Muscle of leg (tissue), 11 donors: ENCODE measurements around the gene ZNF236. TPM values are rescaled to one million over a fixed set of nuclear protein-coding genes. Genes with fewer than 3 reads are reported as not detected.
"Not testable (repeated sequence)": the region's sequence is repeated elsewhere in the genome, so short reads cannot be mapped to it uniquely, and the experiment has no call there.

ENCODE experiments used
- DNase-seq: peaks from one replicate; pipeline ENCODE4 v3.0.0; 2013
- H3K27ac ChIP-seq: one replicate; pipeline ENCODE4 v1.5.1; 2013; ENCODE audit warnings: mild to moderate bottlenecking, low read length, control low read depth
- H3K27me3 ChIP-seq: one replicate; pipeline ENCODE4 v1.6.1; 2013; ENCODE audit warnings: low read length; ENCODE audit not compliant: control insufficient read depth, insufficient read depth
- H3K36me3 ChIP-seq: one replicate; pipeline ENCODE4 v1.6.1; 2013; ENCODE audit warnings: low read length; ENCODE audit not compliant: control insufficient read depth, insufficient read depth
- H3K4me1 ChIP-seq: one replicate; pipeline ENCODE4 v1.6.1; 2013; ENCODE audit warnings: low read length; ENCODE audit not compliant: control insufficient read depth, insufficient read depth
- H3K4me3 ChIP-seq: one replicate; pipeline ENCODE4 v1.5.1; 2013; ENCODE audit warnings: low read length, control low read depth
- H3K9me3 ChIP-seq: replicated peaks from 2 replicates; pipeline ENCODE4 v1.6.1; 2013; ENCODE audit warnings: low read depth, low read length; ENCODE audit not compliant: control insufficient read depth
- WGBS: methylation state at CpG from one replicate; pipeline ENCODE4 v1.1.5; 2013; ENCODE audit warnings: missing lambda C conversion rate; ENCODE audit not compliant: insufficient coverage; 5-methylcytosine and 5-hydroxymethylcytosine counted together
- polyA plus RNA-seq, 8 donors: library from polyadenylated mRNA; unstranded; fragments of 120-200 nt; gene quantifications; one replicate each; pipeline versions ENCODE4 v1.2.1 to v1.2.3, GENCODE V29; 2013; ENCODE audit warnings: inconsistent platforms in 1 of 8, low replicate concordance in 1 of 8; ENCODE audit not compliant: insufficient read length in 8 of 8, insufficient read depth in 1 of 8
- total RNA-seq: library from RNA; stranded (reverse); fragments of 120-200 nt; gene quantifications from one replicate; pipeline ENCODE4 v1.2.4, GENCODE V29; 2013

ZNF236 gene
- total and polyA plus RNA-seq, 9 donors, result 5.5 to 13.3 (median 6.1) TPM

DNA sequence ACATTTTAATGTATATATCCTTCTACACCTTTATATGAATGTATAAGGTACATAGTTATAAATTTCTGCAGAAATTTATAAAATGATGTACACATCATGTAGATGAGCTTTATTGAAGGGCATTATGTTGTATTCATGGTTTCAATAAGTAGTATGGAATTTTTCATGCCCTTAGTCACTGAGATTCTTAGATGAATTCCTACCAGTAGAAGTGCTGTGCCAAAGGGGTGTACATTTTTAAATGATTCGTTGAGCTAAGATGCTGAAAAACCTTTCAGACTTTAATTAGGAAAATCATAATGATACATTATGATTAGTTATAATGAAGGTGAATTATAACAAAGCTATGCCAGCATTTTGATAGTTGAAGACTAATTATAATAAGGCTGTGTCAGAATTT lies 115.2 kb downstream of the ZNF236 start:
- no peak overlapping the region for H3K4me3 ChIP-seq
- no peaks in the 10 kb centered on the region for H3K4me1 ChIP-seq
- no peaks in the 10 kb centered on the region for H3K9me3 ChIP-seq
- H3K27me3 ChIP-seq, result no peaks in the 10 kb centered on the region
- WGBS, result no CpG with 5 or more reads among the region's 1 CpG
- DNase-seq, result no peak
- peaks cover 33% of the 10 kb centered on the region for H3K36me3 ChIP-seq
- no peak overlapping the region for H3K27ac ChIP-seq

DNA sequence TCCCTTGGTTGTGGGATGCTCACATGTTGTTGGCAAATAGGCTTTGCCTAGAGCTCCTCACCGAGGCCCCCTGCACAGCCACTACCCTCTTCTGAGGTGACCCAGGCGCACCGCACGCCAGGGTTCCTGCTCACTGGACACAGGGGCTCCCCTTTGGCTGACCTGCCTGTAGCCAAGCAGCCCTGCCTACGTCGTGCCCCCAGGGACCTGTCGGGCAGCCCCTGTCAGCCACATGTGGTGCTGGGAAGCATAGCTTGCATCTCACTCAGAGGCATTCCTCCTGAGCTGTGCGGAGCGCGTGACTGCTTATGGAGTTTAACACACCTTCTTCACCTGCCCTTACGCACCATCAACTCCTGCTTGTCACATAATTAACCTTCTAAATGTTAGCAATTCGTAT lies 116.3 kb downstream of the ZNF236 start:
- Histone ChIP-seq H3K4me1 (no peaks in the 10 kb centered on the region), H3K27ac (no peak overlapping the region), H3K36me3 (peaks cover 33% of the 10 kb centered on the region), H3K27me3 (no peaks in the 10 kb centered on the region), H3K9me3 (no peaks in the 10 kb centered on the region), H3K4me3 (no peak overlapping the region)
- DNase-seq, result no peak
- 80% methylated on average over 9 of the region's 12 CpGs for WGBS

DNA sequence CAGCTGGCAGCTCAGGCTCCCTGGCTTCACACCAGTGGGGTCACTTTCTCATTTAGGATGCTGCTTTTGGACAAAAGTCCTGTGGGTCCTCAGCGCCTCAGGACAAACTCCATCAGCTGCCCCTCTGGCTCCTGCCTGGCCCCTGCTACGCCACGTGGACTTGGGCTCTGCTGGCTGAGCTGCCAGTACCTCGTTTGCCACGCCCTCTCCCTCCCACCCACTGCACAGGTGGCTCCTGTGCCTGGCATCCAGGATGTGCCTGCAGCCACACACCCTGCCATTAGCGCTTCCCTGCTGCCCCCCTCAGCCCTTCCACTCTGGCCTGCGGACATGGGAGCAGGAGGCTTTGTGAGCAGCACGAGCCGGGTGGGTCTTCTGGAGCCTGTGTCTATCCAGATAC lies 118.9 kb downstream of the ZNF236 start:
- Histone ChIP-seq H3K9me3 (no peaks in the 10 kb centered on the region), H3K36me3 (peaks cover 29% of the 10 kb centered on the region), H3K27me3 (no peaks in the 10 kb centered on the region), H3K4me3 (no peak overlapping the region), H3K4me1 (no peaks in the 10 kb centered on the region), H3K27ac (no peak overlapping the region)
- DNase-seq, result no peak
- 90% methylated on average over 5 of the region's 9 CpGs for WGBS

DNA sequence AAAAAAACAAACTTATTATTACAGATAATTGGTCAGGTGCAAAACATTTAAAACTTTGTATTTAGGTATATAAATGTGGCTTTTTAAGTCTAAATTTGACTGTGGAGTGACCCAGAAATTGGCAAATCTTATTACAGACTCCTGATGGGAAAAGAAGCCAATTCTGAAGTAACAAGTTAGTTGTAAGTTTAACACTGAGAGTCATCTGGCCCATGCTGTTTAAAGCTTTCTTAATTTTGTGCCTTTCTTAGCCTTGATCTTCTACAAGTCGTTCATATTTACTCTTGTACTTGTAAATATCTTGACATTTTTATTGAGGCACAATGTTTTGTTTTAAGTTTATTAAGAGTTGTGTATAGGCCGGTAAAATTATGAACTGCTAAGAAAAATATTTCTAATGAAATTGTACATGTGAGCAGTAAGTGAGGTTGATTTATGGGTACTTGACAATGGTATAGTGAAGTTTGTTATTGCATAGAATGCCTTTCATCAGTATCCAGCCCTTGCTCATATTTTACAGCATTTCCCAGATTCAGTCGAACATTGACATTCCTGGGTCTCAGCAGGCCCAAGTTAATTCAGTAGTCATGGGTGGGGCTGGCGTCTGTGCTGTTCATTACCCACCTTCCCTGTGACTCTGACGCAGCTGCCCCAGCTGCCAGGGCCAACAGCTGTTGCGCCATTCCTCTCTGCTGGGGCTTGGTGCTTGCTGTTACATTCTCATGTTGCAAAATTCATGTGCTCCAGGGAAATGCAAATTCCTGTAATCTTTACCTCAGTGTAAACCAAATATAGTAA lies 121.4 kb downstream of the ZNF236 start:
- no peaks in the 10 kb centered on the region for H3K9me3 ChIP-seq
- H3K27ac ChIP-seq, result no peak overlapping the region
- peak; percentile 34 for DNase-seq
- no peaks in the 10 kb centered on the region for H3K4me1 ChIP-seq
- H3K4me3 ChIP-seq, result no peak overlapping the region
- H3K36me3 ChIP-seq, result peaks cover 26% of the 10 kb centered on the region
- 55% methylated on average over 3 of the region's 6 CpGs for WGBS
- no peaks in the 10 kb centered on the region for H3K27me3 ChIP-seq

DNA sequence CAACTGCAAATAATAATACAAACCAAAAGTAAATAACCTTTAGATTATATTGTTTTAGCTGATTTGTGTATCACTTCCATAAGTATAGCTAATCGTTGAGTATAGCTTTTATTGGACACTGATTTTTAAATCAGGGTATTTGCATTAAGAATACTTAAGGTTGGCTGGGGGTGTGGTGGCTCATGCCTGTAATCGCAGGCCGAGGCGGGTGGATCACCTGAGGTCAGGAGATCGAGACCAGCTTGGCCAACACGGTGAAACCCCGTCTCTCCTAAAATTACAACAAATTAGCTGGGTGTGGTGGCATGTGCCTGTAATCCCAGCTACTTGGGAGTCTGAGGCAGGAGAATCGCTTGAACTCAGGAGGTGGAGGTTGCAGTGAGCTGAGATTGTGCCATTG lies 122.0 kb downstream of the ZNF236 start:
- WGBS, result 100% methylated on average over 3 of the region's 8 CpGs
- peaks cover 23% of the 10 kb centered on the region for H3K36me3 ChIP-seq
- H3K27me3 ChIP-seq, DNase-seq, H3K4me1 ChIP-seq, H3K4me3 ChIP-seq, H3K9me3 ChIP-seq, H3K27ac ChIP-seq: not testable (repeated sequence)

DNA sequence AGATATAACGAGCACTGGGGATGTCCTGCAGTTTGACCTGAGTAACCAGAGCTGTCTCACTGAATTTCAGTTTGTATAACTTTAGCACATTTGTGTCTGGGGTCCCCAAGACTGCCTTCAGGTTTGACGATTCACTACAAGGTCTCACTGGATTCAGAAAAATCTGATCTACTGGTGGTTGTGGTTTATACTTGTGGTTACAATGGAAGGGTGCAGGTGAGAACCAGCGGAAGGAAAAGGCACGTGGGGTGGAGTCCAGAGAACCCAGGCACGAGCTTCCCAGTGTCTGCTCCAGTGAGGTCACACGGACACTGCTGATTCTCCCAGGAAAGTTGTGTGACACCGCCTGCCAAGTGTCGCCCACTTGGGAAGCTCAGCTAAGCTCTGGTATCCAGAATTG lies 126.0 kb downstream of the ZNF236 start:
- peaks cover 41% of the 10 kb centered on the region for H3K36me3 ChIP-seq

DNA sequence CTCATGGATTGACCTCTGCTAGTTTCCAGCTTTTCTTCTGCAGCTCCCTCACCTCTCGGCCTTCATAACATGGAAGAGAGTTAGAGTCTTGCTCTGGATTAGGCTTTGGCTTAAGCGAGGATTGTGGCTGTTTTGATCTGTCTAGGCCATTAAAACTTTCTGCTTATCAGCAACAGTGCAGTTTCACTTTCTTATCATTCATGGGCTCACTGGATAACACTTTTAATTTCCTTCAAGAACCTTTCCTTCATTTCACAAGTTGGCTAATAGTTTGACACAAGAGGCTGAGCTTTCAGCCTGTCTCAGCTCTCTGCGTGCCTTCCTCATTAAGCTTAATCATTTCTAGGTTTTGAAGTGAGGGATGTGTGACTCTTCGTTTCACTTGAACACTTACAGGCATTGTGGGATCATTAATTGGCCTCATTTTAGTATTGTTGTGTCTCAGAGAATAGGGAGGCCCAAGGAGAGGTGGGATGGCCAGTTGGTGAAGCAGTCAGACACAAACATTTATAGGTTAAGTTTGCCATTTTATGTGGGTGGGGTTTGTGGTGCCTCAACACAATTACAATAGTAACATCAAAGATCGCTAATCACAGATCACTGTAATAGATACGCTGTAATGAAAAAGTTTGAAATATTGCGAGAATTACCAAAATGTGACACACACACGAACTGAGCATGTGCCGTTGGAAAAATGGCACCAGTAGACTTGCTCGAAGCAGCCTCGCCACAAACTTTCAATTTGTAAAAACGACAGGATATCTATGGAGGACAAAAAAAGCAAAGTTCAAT lies 129.3 kb downstream of the ZNF236 start:
- H3K36me3 ChIP-seq, result peaks cover 42% of the 10 kb centered on the region

More for the DNA sequence above, 126.0 kb downstream of the ZNF236 start:
- Histone ChIP-seq H3K9me3 (no peaks in the 10 kb centered on the region), H3K27me3 (no peaks in the 10 kb centered on the region), H3K4me3 (no peak overlapping the region), H3K27ac (no peak overlapping the region), H3K4me1 (peaks cover 3% of the 10 kb centered on the region)
- 82% methylated on average over 6 of the region's 8 CpGs for WGBS
- no peak for DNase-seq

DNA sequence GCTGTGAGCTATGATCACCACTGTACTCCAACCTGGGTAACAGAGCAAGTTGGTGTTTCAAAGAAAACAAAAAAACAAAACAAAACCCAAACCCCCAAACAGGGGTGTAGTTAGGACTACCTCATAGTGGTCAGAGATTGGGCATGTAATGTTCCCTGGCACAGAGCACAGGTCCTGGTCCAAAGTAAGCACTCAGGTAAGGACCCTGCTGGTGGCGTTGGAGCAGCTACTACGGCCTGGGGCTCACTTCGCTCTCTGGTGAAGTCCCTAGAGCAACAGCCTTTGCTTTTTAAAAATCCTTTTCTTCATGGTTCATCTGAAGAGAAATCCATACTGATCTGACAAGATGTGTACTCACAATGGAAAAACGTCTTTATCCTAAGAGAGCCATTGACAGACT lies 130.4 kb downstream of the ZNF236 start:
- H3K4me3 ChIP-seq, result no peak overlapping the region
- peaks cover 29% of the 10 kb centered on the region for H3K4me1 ChIP-seq
- no peaks in the 10 kb centered on the region for H3K27me3 ChIP-seq
- WGBS, result 89% methylated on average over 3 of the region's 4 CpGs
- H3K27ac ChIP-seq, result no peak overlapping the region
- peaks cover 40% of the 10 kb centered on the region for H3K36me3 ChIP-seq
- H3K9me3 ChIP-seq, result no peaks in the 10 kb centered on the region
- DNase-seq, result no peak

More for the DNA sequence above, 129.3 kb downstream of the ZNF236 start:
- H3K4me1 ChIP-seq, result peaks cover 21% of the 10 kb centered on the region
- WGBS, result 95% methylated on average over 5 of the region's 12 CpGs
- no peak overlapping the region for H3K4me3 ChIP-seq
- no peak overlapping the region for H3K27ac ChIP-seq
- no peaks in the 10 kb centered on the region for H3K9me3 ChIP-seq
- H3K27me3 ChIP-seq, result no peaks in the 10 kb centered on the region
- DNase-seq, result no peak

DNA sequence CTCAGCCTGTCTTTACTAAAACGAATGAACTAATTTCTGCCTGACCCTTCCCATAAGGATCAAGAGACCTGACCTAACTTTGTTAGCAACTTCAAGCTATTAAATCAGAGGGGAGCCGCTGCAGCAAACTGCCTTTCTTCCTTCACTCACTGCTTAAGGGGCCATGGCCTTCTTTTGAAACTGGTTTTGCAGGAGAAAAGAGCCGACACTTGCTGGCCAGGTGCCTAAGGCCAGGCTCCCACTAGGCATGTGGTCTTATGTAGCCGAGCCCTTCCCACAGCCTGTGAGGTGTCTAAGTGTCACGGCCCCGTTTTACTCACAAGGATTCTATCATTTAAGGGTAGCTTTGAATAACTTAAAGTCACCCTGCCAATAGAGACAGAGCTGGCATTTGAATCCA lies 130.8 kb downstream of the ZNF236 start:
- H3K4me3 ChIP-seq, result no peak overlapping the region
- H3K9me3 ChIP-seq, result no peaks in the 10 kb centered on the region
- H3K36me3 ChIP-seq, result peaks cover 40% of the 10 kb centered on the region
- DNase-seq, result no peak
- peaks cover 33% of the 10 kb centered on the region for H3K4me1 ChIP-seq
- no peaks in the 10 kb centered on the region for H3K27me3 ChIP-seq
- WGBS, result 29% methylated on average over 3 of the region's 6 CpGs
- H3K27ac ChIP-seq, result peak overlapping the region; percentile 47

DNA sequence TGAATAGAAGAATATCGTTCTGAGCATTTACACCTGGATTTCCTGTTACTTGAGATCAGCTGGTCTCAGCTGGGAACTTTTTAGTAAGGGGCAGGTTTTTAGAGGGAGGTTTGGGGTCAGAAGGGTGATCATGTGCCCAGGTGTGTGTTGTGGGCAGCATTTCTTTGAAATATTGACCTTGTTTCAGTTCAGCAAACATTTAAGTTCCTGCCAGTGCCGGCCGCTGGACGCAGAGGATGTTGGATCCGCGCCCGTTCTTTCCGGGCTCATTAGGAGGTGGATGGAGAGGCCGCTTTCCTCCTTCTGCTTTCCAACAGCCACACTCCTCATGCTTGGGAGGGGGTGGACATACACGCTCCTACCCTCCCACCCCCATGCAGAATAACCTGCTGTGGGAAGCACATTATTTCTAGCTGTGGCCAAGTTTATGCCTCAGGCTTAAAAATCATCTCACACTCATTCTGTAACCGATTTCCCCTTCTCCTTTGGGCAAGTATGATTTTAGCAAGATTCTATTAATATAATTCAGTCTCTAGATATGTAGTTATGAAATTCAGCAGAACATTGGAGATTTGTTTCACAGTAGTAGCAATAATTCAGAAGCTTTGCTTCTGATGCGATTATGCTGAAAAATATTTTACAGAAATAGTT lies 131.4 kb downstream of the ZNF236 start:
- Histone ChIP-seq H3K36me3 (peaks cover 37% of the 10 kb centered on the region), H3K27ac (peak overlapping the region; percentile 47), H3K9me3 (no peaks in the 10 kb centered on the region), H3K4me3 (no peak overlapping the region), H3K27me3 (no peaks in the 10 kb centered on the region), H3K4me1 (peaks cover 38% of the 10 kb centered on the region)
- WGBS, result 27% methylated on average over 9 of the region's 12 CpGs
- DNase-seq, result peak; percentile 80
